Skeletal muscle tissue (tissue), 4 donors: ENCODE data around the gene AACS. TPM values are rescaled to one million over a fixed set of nuclear protein-coding genes. Genes with fewer than 3 reads are reported as not detected.

ENCODE experiments used
- H3K27ac ChIP-seq: one replicate; pipeline ENCODE4 v1.7.0; 2013; ENCODE audit warnings: mild to moderate bottlenecking, low read depth, low read length, inconsistent platforms
- H3K27me3 ChIP-seq, 3 donors: one replicate each; pipeline ENCODE4 v1.7.0; 2013; ENCODE audit warnings: low read length in 3 of 3; ENCODE audit not compliant: control insufficient read depth in 3 of 3, insufficient read depth in 3 of 3
- H3K36me3 ChIP-seq, 3 donors: one replicate each; pipeline ENCODE4 v1.7.0; 2013; ENCODE audit warnings: low read length in 3 of 3; ENCODE audit not compliant: control insufficient read depth in 3 of 3, insufficient read depth in 3 of 3
- H3K4me1 ChIP-seq, 3 donors: one replicate each; pipeline ENCODE4 v1.7.0; 2013; ENCODE audit warnings: low read length in 3 of 3, mild to moderate bottlenecking in 3 of 3; ENCODE audit not compliant: control insufficient read depth in 3 of 3, insufficient read depth in 3 of 3
- H3K4me3 ChIP-seq, 3 donors: one replicate each; pipeline ENCODE4 v1.7.0; 2013; ENCODE audit warnings: low read length in 3 of 3
- H3K9ac ChIP-seq, 3 donors: one replicate each; pipeline ENCODE4 v1.7.0; 2013; ENCODE audit warnings: low read length in 3 of 3, mild to moderate bottlenecking in 3 of 3, moderate library complexity in 2 of 3, low read depth in 1 of 3
- H3K9me3 ChIP-seq, 3 donors: one replicate each; pipeline ENCODE4 v1.7.0; 2013; ENCODE audit warnings: low read length in 3 of 3; ENCODE audit not compliant: control insufficient read depth in 3 of 3
- total RNA-seq: library from RNA; depleted of rRNA; stranded (reverse); fragments of >200 nt; gene quantifications from one replicate; pipeline ENCODE4 v1.2.3, GENCODE V29; 2014
- donor health status: Osteomylitis.

AACS gene, protein sequence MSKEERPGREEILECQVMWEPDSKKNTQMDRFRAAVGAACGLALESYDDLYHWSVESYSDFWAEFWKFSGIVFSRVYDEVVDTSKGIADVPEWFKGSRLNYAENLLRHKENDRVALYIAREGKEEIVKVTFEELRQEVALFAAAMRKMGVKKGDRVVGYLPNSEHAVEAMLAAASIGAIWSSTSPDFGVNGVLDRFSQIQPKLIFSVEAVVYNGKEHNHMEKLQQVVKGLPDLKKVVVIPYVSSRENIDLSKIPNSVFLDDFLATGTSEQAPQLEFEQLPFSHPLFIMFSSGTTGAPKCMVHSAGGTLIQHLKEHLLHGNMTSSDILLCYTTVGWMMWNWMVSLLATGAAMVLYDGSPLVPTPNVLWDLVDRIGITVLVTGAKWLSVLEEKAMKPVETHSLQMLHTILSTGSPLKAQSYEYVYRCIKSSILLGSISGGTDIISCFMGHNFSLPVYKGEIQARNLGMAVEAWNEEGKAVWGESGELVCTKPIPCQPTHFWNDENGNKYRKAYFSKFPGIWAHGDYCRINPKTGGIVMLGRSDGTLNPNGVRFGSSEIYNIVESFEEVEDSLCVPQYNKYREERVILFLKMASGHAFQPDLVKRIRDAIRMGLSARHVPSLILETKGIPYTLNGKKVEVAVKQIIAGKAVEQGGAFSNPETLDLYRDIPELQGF
- total RNA-seq: 19.3 TPM

DNA sequence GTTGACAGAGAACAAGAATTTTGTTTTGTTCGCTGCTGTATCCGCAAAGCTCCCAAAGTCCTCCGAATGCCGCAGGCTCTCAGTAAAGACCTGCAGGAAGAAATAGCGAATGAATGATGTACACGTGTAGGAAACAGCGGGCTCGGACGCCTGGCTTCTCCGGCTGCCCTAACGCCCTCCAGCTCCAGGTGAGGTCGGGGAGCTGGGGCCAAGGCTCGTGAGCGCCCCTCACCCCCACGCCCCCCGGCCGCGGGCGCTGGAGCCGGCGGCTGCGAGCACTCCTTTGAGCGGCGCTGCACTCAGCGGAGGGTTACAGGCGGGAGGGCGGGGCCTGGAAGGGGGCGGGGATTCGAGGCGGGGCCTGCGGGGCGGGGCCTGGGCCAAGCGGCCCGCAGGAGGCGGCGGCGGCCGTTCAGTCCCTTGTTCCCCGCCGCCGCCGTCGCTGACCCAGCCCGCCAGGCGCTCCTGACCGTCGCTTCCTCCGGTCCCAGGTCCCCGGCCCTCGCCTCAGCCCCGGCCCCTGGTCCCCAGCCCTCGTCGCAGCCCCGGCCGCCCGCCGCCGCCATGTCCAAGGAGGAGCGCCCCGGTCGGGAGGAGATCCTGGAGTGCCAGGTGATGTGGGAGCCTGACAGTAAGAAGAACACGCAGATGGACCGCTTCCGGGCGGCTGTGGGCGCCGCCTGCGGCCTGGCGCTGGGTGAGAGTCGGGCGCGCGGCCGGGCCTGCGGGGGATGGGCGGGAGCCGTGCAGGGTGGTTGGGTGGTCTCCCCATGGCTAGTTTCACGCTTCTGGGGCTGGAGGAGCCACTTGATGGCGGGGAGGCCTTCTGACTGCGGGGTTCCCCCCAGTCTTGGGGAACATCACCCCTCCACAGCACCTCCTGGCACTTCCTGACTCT lies at the start of gene AACS:
TSS of gene AACS (plus strand) at position 415 of the 898 bp plus-strand sequence. CDS start at position 565, 150 bp downstream.
- Histone ChIP-seq H3K9me3 (no peaks in the 10 kb centered on the region), H3K9ac (peak within 1 kb of the TSS; percentile 74 to 85 (median 84)), H3K4me1 (peaks cover 13 to 23% (median 16%) of the 10 kb centered on the region in 3 donors), H3K27ac (peak within 1 kb of the TSS; percentile 13), H3K4me3 (peak within 1 kb of the TSS; percentile 77 to 83 (median 80)), H3K36me3 (no peaks in the 10 kb centered on the region), H3K27me3 (no peaks in the 10 kb centered on the region)

DNA sequence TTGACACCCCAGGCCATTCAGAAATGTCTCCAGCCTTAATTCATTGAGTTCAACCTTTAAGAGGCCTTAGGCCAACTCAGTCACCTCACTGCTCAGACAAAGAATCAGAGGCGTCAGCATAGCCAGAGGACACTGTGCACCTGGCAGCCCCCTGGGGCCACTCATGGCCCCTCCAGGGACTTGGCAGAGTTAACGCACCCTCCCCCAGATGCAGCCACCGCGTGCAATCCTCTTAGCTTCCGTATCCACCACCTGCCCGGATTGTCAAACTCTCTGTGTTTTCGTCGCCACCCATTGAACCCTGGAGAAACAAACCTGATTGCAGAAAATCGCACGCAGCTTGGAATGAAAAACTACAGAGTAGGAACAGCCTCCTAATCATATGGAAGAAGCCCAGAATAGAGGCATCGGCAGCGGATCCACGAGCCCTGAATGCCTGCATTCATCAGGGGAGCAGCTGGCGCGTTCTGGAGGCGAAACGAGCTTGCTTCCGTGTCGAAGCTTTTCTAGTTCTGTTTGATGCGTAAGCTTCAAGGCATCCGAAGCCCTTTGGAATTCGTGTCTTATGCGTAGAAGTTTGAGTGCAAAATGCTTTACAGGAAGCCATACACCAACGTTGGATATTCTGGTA lies 49.4 kb upstream of the AACS start:
- H3K36me3 ChIP-seq: peaks cover 6 to 17% (median 10%) of the 10 kb centered on the region in 3 donors
- H3K27me3 ChIP-seq: no peaks in the 10 kb centered on the region
- no peak overlapping the region for H3K27ac ChIP-seq
- H3K4me3 ChIP-seq: no peak overlapping the region
- H3K9me3 ChIP-seq: no peaks in the 10 kb centered on the region
- no peaks in the 10 kb centered on the region for H3K4me1 ChIP-seq
- no peak overlapping the region for H3K9ac ChIP-seq

DNA sequence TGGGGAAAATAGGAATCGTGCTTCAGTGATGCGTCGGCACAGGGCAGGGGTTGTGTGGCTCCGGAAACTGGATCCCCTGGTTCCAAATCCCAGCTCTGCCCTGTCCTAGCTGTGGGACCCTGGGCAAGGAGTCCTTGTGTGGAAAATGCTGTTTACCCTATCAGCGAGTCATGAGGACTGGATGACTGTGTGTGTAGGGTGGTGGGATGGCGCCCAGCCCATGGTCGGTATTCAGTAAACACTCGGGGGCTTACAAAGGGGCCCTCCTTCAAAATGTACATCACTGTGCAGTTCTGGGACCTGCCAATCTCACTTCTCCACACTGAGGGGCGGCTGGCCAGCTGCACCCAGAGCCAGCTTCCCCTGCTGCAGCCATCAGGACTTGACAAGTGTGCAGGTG lies 47.4 kb upstream of the AACS start:
- no peaks in the 10 kb centered on the region for H3K27me3 ChIP-seq
- no peak overlapping the region for H3K9ac ChIP-seq
- no peak overlapping the region for H3K4me3 ChIP-seq
- H3K27ac ChIP-seq: no peak overlapping the region
- peaks cover 6 to 17% (median 10%) of the 10 kb centered on the region in 3 donors for H3K36me3 ChIP-seq
- no peaks in the 10 kb centered on the region for H3K4me1 ChIP-seq
- H3K9me3 ChIP-seq: no peaks in the 10 kb centered on the region

DNA sequence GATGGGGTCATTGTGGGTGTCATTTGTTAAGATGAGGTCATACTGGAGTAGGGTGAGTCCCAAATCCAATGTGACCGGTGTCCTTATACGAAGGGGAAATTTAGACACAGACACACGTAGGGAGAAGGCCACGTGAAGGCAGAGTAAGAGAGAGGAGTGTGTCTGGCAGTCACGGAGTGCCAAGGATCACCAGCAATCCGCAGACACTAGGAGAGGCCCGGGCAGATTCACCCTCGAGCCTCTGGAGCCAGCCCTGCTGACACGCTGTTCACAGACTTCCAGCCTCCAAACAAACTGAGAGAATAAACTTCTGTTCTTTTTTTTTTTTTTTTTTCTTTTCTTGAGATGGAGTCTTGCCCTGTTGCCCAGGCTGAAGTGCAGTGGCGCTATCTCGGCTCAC lies 46.9 kb upstream of the AACS start:
- Histone ChIP-seq H3K27me3 (no peaks in the 10 kb centered on the region), H3K27ac (no peak overlapping the region), H3K36me3 (peaks cover 7 to 14% (median 9%) of the 10 kb centered on the region in 3 donors), H3K9ac (no peak overlapping the region), H3K9me3 (no peaks in the 10 kb centered on the region), H3K4me1 (no peaks in the 10 kb centered on the region), H3K4me3 (no peak overlapping the region)

DNA sequence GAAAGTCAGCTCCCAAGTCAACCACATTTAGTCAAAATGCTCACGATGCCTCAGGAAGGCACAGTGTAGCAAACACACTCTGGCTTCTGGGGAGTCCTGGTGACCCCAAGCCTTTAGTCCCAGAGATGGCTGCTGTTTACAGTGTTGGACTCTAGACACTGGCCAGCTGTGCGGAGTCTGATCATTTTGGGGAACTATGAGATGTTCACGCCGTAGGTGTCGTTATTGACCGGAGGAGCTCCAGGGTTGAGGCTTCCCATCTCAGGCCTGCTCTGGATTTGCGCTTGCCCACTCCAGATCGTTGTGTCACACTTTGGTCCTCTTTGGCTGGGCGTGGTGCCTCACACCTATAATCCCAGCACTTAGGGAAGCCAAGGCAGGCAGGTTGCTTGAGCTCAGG lies 44.1 kb upstream of the AACS start:
- H3K27me3 ChIP-seq: no peaks in the 10 kb centered on the region
- no peak overlapping the region for H3K4me3 ChIP-seq
- H3K9ac ChIP-seq: no peak overlapping the region
- H3K36me3 ChIP-seq: peaks cover 0 to 3% (median 0%) of the 10 kb centered on the region in 3 donors
- H3K9me3 ChIP-seq: no peaks in the 10 kb centered on the region
- H3K4me1 ChIP-seq: no peaks in the 10 kb centered on the region
- no peak overlapping the region for H3K27ac ChIP-seq

DNA sequence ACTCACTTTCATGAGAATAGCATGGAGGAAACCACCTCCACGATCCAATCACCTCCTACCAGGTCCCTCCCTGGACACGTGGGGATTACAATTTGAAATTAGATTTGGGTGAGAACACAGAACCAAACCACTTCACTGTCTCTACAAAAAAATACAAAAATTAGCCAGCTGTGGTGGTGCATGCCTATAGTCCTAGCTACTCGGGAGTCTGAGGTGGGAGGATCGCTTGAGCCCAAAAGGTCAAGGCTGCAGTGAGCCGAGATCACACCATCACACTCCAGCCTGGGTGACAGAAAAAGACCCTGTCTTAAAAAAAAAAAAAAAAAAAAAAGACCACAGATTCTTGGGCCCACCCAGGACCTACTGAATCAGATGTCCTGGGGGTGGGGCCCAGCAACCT lies 43.5 kb upstream of the AACS start:
- Histone ChIP-seq H3K4me3 (no peak overlapping the region), H3K4me1 (no peaks in the 10 kb centered on the region), H3K27ac (no peak overlapping the region), H3K9ac (no peak overlapping the region), H3K9me3 (no peaks in the 10 kb centered on the region), H3K36me3 (peaks cover 0 to 3% (median 0%) of the 10 kb centered on the region in 3 donors), H3K27me3 (no peaks in the 10 kb centered on the region)

DNA sequence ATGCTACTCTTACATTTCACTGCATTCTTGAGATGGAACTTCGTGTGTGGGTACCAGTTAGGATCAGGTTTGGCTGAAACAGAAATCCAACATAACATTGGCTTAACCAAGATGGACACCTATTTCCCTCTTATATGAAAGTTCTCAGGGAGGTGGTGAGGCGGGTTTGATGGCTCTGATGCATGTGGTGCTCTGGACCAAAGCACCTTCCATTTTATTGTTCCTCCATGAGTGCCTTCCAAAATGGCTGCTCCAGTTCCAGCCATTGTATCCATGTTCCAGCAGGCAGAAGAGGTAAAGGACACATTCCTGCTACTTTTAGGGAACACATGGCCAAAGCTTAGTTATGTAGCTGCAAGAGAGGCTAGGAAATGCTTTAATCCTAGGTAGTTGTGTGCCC lies 42.2 kb upstream of the AACS start:
- H3K9ac ChIP-seq: no peak overlapping the region
- H3K27ac ChIP-seq: no peak overlapping the region
- H3K36me3 ChIP-seq: peaks cover 0 to 3% (median 0%) of the 10 kb centered on the region in 3 donors
- no peaks in the 10 kb centered on the region for H3K9me3 ChIP-seq
- no peaks in the 10 kb centered on the region for H3K27me3 ChIP-seq
- no peak overlapping the region for H3K4me3 ChIP-seq
- no peaks in the 10 kb centered on the region for H3K4me1 ChIP-seq

DNA sequence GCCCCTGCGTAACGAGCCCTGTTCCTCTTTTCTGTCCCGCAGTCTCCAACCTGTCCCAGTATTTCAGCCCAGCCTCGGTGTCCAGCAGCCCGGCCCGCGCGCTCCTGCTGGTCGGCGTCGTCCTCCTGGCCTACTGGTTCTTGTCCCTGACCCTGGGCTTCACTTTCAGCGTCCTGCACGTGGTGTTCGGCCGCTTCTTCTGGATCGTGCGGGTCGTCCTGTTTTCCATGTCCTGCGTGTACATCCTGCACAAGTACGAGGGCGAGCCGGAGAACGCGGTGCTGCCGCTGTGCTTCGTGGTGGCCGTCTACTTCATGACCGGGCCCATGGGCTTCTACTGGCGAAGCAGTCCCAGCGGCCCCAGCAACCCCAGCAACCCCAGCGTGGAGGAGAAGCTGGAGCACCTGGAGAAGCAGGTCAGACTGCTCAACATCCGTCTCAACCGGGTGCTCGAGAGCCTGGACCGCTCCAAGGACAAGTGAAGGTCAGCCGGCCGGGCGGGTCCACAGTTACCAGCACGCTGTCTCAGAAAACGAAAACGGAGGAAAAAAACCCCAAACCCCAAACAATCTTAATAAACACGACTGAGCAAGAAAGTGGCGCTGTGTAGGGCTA lies 40.2 kb upstream of the AACS start:
- no peak overlapping the region for H3K27ac ChIP-seq
- peaks cover 0 to 3% (median 0%) of the 10 kb centered on the region in 3 donors for H3K36me3 ChIP-seq
- H3K9ac ChIP-seq: no peak overlapping the region
- no peaks in the 10 kb centered on the region for H3K4me1 ChIP-seq
- no peaks in the 10 kb centered on the region for H3K27me3 ChIP-seq
- no peak overlapping the region for H3K4me3 ChIP-seq
- H3K9me3 ChIP-seq: no peaks in the 10 kb centered on the region

DNA sequence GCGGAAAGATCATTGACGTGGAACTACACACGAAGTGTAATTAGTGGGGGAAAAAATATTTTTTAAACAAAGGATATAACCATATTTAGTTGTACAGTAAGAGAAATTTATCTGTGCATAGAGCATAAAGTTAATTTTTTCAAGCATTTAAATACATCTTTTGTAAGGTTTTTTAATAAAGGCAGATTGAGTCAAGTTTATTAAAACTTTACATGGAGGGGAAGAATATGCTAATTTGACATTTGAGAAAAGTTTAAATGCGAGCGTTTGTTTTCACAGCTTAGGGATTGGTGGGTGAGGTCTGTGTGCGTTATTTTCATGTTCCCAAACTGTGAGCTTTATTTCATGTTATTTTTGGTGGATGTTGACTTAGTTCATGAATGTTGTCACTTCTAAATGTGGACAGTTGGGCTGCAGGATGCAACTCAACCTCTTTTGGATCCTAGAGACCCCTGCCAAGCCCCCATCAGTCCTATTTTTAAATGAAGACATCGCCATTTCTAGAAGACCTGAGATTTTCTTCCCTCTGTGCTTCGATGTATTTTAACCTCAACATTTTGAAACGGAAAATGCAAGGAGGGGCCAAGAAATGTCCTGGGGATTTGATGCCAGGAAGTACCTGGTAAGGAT lies 39.5 kb upstream of the AACS start:
- Histone ChIP-seq H3K36me3 (peaks cover 0 to 3% (median 0%) of the 10 kb centered on the region in 3 donors), H3K27me3 (no peaks in the 10 kb centered on the region), H3K4me3 (no peak overlapping the region), H3K27ac (no peak overlapping the region), H3K9ac (no peak overlapping the region), H3K4me1 (no peaks in the 10 kb centered on the region), H3K9me3 (no peaks in the 10 kb centered on the region)
